Amygdala (tissue), 56 donors: Measurements from ENCODE around the gene CD44.

Experiments used
- DNase-seq, 56 donors: peaks; one replicate each; lab custom pipeline; 2025; lab: John Stamatoyannopoulos, UW

The CD44 gene

DNA sequence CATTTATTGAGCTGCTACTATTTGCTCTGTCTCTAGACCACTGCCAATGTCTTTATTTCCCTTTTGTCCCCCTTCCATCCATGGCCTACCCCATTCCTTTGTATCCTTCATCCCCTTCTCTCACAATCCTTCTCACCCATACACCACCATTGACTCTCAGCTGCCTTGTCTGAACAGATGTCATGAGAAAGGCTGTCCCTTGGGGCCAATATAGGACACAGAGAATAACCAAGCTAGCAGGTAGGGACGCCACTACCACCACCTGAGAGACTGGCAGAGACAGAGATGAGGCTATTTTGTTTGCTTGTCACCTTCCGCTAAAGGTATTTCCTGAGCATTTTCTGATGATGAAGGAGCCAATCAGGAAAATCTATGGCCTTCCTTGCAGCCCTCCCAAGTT, 138.9 kb downstream of the CD44 start:
- DNase-seq: no peak

DNA sequence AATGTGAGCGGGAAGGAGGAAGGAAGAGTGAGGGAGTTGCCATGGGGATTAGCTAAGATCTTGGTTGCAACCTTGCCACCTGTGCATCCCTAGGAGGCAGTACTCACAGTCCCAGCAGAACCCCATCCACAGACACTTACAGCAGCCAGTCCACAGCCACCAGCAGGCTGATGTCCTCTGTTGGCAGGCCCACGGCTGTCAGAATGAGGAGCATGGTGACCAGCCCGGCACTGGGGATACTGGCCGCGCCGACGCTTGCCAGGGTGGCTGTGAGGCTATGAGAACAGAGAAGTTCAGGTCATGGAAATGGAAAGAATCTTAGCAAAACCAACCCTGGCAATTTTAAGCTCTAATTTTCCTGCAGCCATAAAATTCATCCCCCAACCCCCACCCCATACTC, 141.8 kb downstream of the CD44 start:
- no peak for DNase-seq

DNA sequence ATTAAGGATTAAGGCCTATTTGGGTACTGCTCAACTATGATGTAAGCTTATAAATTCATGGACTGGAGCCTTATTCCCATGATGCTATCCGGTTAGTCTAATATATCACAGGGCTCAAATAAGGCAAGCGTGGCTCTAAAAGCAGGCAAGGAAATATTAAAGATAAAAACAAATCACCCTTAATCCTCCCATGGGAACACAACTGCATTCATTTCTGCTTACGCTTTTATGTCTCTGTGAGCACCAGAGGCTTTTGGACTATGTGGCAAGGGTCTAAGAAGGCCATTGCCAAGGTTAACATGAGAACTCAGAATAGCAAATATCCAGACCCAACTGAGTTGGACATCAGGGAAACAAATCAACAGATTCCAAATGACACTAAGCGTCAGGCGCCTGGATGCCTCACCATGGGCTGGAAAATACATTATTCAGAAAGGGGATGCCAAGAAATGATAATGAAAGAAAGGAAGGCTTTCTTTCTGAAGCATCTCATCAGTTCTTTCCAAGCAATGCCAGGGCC, 142.3 kb downstream of the CD44 start:
- no peak for DNase-seq
